ENCODE measurements around the gene SLIT3. TPM values are rescaled to one million over a fixed set of nuclear protein-coding genes. Genes with fewer than 3 reads are reported as not detected.

The SLIT3 gene
- total RNA-seq, 1 experiment from 2014 or later, result 0.92 TPM

DNA sequence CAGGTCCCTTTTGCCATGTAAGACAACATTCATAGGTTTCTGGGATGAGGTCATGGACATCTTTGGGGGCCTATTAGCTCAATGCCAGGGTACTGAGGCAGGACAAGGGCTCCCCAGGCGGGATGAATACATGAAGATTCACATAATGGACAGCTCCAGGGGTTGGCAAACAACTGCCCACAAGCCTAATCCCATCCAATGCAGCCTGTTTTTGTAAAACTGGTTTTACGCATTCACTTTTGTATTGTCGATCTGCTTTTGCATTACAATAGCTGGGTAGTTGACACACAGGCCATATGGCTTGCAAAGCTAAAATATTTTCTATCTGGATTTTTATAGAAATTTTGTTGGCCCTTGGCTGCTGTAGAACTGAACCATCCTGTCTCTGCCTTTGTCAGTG lies 473.3 kb downstream of the SLIT3 start:
- no peak overlapping the region for H2BK5ac ChIP-seq (ENCODE audit: insufficient read length, low read length)
- no peak overlapping the region for H3K18ac ChIP-seq (ENCODE audit: insufficient read length, low read depth, low read length)
- Mint-ChIP-seq H3K36me3 (ENCODE audit: insufficient read depth in 1 of 3, low read depth in 3 of 3) (no peaks in the 10 kb centered on the region), H3K27me3 (ENCODE audit: low read depth) (peaks cover 88% of the 10 kb centered on the region), H3K9me3 (no peaks in the 10 kb centered on the region), H3K4me3 (no peak overlapping the region), H3K27ac (no peak overlapping the region), H3K4me1 (peaks cover 23 to 24% of the 10 kb centered on the region in 2 experiments)
- no peaks in the 10 kb centered on the region for H3K79me2 ChIP-seq (ENCODE audit: insufficient read depth, low read length)
- no CpG with 5 or more reads among the region's 3 CpGs for WGBS (ENCODE audit: extremely low coverage, insufficient read length, low lambda C conversion rate)
- no peak overlapping the region for H2AFZ ChIP-seq (ENCODE audit: low read length)
- H3K56ac ChIP-seq (ENCODE audit: insufficient read length, low read depth, low read length), result no peak overlapping the region
- no peak overlapping the region for H2BK12ac ChIP-seq (ENCODE audit: insufficient read length, low read depth, low read length)
- H3K4me1 ChIP-seq (ENCODE audit: insufficient read depth, low read length), result peaks cover 10% of the 10 kb centered on the region; the same call in 1 of the 2 replicates
- H4K8ac ChIP-seq (replicated peaks; ENCODE audit: insufficient read length, low read depth, low read length), result no peak overlapping the region
- no peak overlapping the region for H3K27ac ChIP-seq (ENCODE audit: insufficient read length, low read depth, low read length)
- no peak overlapping the region for H3K14ac ChIP-seq (ENCODE audit: insufficient read depth, low read length)
- no peak overlapping the region for H2AK5ac ChIP-seq (ENCODE audit: insufficient read length, low read length)
- H4K20me1 ChIP-seq (ENCODE audit: control insufficient read depth, insufficient read depth, insufficient read length), result no peaks in the 10 kb centered on the region
- H3K9ac ChIP-seq (ENCODE audit: extremely low read depth, insufficient read length, low read length), result no peak overlapping the region
- H3K9me3 ChIP-seq (ENCODE audit: control insufficient read depth, low read depth, low read length), result no peaks in the 10 kb centered on the region
- no peak overlapping the region for H2BK120ac ChIP-seq (ENCODE audit: low read depth, low read length, poor library complexity, severe bottlenecking)
- H3K23me2 ChIP-seq (ENCODE audit: insufficient read length, low read depth, low read length, poor library complexity, severe bottlenecking), result no peaks in the 10 kb centered on the region
- no peak overlapping the region for H2BK15ac ChIP-seq (ENCODE audit: low read depth, low read length)
- H3K23ac ChIP-seq (ENCODE audit: insufficient read length, low read depth, low read length), result no peak overlapping the region
- peaks cover 10% of the 10 kb centered on the region; the same call in 1 of the 2 replicates for H3K27me3 ChIP-seq (ENCODE audit: insufficient read depth, low read length)
- no peak overlapping the region for H3T11ph ChIP-seq (ENCODE audit: low read length)
- DNase-seq, result no peak
- no peaks in the 10 kb centered on the region for H3K79me1 ChIP-seq (ENCODE audit: insufficient read depth, low read depth, low read length, poor library complexity, severe bottlenecking)
- no peak overlapping the region for H2BK20ac ChIP-seq (ENCODE audit: low read depth, low read length, poor library complexity, severe bottlenecking)
- TF ChIP-seq, protein P1, sequence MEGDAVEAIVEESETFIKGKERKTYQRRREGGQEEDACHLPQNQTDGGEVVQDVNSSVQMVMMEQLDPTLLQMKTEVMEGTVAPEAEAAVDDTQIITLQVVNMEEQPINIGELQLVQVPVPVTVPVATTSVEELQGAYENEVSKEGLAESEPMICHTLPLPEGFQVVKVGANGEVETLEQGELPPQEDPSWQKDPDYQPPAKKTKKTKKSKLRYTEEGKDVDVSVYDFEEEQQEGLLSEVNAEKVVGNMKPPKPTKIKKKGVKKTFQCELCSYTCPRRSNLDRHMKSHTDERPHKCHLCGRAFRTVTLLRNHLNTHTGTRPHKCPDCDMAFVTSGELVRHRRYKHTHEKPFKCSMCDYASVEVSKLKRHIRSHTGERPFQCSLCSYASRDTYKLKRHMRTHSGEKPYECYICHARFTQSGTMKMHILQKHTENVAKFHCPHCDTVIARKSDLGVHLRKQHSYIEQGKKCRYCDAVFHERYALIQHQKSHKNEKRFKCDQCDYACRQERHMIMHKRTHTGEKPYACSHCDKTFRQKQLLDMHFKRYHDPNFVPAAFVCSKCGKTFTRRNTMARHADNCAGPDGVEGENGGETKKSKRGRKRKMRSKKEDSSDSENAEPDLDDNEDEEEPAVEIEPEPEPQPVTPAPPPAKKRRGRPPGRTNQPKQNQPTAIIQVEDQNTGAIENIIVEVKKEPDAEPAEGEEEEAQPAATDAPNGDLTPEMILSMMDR (conservative IDR thresholded peaks at IDR 0.05), result no peak
- no peak overlapping the region for H3K4me2 ChIP-seq (ENCODE audit: insufficient read depth, insufficient read length, low read length)
- H4K5ac ChIP-seq (ENCODE audit: insufficient read length, low read depth, low read length), result no peak overlapping the region
- no peak overlapping the region for H3K4ac ChIP-seq (ENCODE audit: low read depth, low read length)
- H4K91ac ChIP-seq (ENCODE audit: insufficient read length, low read depth, low read length), result no peak overlapping the region
